Suprapubic skin (tissue), 3 donors: ENCODE results near the gene SAG.

ENCODE experiments used
- POLR2A ChIP-seq, 2 donors: fragments of 450-650 bp; IDR thresholded peaks; one replicate each; pipeline ENCODE4 v1.6.1; 2017; ENCODE audit warnings: antibody characterized with exemption in 2 of 2, mild to moderate bottlenecking in 2 of 2, moderate library complexity in 2 of 2
- TF ChIP-seq, protein P1 (sequence below), 2 donors: fragments of 200-600 bp in 1 of 2; fragments of 450-650 bp in 1 of 2; sonication (generic) in 1 of 2; IDR thresholded peaks; one replicate each; pipeline ENCODE4 v1.5.1; 2016 to 2019; ENCODE audit warnings: antibody characterized with exemption in 2 of 2, mild to moderate bottlenecking in 1 of 2, moderate library complexity in 1 of 2

DNA sequence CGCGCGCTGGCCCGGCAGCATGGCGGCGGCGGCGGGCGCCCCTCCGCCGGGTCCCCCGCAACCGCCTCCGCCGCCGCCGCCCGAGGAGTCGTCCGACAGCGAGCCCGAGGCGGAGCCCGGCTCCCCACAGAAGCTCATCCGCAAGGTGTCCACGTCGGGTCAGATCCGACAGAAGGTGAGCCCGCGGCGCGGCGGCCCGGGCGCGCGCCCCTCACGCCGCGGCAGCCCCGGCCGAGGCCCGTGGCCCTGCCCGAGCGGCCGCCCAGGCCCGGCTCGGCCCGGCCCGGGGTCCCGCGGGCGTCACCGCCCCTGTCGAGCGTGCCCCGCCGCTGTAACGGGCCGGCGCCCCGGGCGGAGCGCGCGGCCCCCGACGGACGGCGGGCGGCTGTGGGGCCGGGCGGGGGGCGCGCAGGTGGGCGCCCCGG lies 46.9 kb downstream of the SAG start:
- TF ChIP-seq, protein P1, sequence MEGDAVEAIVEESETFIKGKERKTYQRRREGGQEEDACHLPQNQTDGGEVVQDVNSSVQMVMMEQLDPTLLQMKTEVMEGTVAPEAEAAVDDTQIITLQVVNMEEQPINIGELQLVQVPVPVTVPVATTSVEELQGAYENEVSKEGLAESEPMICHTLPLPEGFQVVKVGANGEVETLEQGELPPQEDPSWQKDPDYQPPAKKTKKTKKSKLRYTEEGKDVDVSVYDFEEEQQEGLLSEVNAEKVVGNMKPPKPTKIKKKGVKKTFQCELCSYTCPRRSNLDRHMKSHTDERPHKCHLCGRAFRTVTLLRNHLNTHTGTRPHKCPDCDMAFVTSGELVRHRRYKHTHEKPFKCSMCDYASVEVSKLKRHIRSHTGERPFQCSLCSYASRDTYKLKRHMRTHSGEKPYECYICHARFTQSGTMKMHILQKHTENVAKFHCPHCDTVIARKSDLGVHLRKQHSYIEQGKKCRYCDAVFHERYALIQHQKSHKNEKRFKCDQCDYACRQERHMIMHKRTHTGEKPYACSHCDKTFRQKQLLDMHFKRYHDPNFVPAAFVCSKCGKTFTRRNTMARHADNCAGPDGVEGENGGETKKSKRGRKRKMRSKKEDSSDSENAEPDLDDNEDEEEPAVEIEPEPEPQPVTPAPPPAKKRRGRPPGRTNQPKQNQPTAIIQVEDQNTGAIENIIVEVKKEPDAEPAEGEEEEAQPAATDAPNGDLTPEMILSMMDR (IDR thresholded peaks at IDR 0.05) = no peak
- TF ChIP-seq POLR2A (IDR thresholded peaks at IDR 0.05) = no peak
